ENCODE measurements around the gene TLN1.
A peak's percentile ranks its signal among the peaks of the same experiment; 100 is the strongest.

TLN1 gene

DNA sequence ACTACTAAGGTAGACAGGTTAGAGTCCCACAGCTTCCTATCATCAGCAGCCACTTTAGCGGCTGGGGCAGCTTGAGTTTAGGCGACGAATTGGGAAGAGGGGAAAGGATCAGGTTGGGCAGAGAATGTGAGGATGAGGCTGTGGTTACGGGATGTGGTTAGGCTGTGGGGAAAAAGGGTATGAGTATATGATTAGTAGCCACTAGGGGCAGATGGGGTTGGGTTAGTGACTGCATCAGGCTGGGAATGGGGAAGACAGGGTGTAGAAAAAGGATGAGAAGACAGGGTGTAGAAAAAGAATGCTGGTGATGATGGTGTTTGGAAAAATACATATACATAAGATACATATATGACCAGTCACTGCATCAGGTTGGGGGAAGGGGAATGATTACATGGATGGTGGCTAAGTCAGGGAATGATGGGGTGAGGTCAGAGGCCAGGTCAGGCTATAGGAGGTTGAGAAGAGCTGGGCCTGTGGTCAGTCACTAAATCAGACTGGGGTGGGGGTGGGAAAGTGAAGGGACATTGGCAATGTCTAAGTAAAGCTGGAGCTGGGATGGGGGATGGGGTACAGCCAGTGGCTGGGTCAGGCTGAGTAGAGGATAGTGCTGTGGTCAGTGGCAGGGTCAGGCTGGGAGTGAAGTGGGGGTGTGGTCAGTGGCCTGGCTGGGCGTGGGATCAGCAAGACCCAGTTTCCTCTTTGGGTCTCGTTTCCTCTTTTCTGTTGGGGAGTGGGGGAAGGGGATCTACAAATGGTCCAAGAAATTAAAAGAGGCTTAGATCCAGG is 2.1 kb downstream of the TLN1 start:
- no peak for DNase-seq (ENCODE audit: low read depth in 3 of 3)

DNA sequence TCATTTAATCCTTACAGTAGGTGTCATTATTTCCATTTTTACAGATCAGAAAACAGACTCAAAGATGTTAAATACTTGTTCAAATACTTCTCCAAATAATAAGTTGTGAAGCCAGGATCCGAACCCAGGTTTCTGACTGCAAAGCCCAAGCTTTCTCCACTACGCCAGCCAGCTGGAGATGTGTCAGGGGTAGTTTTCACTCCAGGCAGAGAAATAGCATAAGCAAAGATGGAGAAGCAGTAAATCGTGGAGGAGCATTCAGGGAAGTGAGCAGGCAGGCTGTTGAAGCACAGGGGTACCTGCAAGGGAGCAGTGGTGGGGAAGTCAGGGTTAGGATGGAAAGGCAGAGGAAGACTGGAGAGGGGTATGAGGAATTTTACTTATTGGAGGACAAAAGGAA is 2.9 kb downstream of the TLN1 start:
- no peak for DNase-seq (ENCODE audit: low read depth in 3 of 3)

DNA sequence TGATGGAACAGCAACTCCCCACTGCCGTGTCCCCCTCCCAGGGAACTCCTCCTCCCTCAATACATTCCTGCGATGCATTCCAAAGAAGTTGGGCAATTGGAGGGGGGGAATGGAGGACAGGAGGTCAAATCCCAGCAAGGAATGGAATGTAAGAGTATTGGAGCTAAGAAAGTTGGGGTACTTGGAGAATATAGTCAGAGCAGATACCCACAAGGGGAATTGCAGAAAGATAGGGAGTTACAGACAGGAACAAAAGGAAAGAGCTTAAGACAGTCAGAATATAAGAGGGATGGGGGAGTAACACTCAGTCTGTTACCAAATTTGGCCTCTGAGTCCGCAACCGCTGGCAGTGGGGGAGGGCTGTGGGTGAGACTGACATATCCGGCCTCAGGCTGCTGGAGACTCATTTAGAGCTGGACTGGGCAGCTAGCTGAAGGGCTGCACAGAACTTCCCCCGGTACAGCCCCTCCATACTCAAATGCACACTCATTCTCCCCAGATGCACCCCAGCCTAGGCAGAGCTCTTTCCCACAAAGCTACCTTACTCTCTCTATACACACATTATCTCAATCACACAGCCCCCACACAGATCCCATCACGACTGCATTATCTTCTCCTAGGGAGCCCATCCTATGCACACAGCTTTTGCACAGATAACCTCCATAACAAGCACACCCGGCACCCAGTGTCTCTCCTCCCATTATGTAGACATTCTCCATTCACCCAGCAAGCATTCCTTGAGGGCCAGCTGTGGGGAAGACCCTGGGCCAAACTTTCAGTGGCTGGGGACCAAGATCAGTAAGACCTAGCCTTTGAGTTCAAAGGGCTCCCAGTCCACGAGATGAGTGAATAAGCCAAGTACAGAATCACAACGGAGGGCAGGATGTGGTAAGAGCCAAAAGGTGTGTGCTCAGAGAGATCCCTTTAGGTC is 3.7 kb downstream of the TLN1 start:
- peak in 1 of 3 experiments; percentile 47 for DNase-seq (ENCODE audit: low read depth in 3 of 3)

DNA sequence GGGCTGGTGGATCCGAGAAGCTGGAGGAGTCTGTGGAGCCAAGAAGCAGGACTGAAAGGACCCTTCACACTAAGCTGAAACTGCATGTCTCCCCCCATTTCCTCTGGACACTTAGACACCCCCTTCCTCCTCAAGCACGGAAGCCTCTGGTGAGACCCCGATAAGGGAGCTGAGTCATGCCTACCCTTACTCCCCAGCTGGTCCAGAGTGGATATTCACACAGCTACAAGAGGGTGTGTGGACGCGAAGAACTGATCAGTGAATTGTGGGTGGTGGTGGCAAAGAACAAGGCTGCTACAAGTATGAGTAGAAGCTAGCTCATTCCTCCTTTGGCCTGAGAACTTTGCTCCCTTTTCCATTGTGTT is 4.3 kb downstream of the TLN1 start:
- no peak for DNase-seq (ENCODE audit: low read depth in 3 of 3)

DNA sequence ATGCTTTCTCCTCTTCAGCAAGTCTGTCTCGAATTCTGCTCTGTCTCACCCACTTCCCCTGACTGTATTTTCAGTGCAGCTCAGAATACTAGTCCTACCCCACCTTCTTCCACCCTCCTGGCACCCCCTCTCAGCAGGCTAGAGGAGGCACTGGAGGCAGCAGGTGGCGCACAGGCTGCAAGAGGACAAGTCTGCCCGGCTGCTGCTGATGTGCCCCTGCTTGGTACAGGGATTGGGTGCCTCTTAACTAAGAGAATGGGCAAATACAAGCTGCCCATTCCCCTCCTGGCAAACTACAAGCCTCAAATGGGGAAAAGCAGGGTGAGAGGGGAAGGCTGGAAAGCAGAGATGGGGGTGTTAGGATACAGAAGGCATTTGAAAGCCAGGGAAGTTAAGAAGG is 5.1 kb downstream of the TLN1 start:
- no peak for DNase-seq (ENCODE audit: low read depth in 3 of 3)

DNA sequence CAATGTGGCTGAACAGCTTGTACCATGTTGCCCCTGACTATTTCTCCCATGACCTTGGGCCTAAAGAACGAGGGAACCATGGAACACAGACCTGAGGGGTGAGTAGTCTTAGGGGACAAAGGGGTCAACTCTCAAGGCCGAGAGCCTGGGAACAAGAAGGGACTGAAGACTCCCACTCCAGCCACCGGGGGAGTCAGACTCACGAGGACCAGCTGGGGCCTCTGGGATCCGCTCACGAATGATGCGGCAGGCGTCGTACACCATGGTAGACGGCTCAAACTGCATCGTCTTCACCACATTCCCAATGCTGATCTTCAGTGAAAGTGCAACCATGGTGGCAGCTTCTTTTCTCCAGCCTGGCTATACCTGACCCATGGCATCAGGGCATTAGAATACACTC is 6.6 kb downstream of the TLN1 start:
- no peak for DNase-seq (ENCODE audit: low read depth in 3 of 3)

DNA sequence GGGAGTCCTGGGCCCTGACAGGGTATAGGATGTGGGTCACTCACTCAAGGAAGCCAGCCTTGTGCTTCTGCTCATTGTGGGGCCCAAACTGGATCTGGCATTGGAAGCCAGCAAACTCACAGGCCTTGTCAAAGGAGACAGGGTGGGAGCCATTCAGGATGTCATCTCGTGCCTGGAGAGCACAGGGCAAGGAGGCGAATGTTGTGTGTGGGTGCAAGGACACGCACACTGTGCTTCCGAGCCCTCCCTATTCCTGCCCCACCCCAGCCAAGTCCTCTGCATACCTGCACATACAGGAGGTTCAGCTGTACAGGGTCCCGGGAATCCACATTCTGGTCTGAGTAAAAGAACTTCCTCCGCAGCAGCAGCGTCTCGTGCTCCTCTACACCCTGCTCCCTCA is 8.1 kb downstream of the TLN1 start:
- no peak for DNase-seq (ENCODE audit: low read depth in 3 of 3)

DNA sequence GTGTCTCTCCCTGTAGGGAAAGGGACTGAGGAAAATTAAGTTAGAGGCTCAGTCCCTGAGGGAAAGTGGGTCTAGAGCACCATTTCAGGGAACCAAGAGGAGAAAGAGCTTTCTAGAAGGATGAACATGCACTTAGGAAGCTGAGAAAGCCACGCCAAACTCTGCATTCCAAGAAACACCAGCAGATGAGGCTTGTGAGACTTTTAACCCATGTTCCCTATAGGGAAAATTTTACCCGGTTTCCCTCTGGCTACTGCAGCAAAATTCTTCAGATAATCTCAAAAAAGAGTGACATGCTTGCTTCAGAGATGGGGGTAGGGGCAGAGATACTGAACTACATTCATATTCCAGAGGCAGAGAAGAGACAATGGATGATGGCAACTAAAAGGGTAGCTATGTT is 8.6 kb downstream of the TLN1 start:
- no peak for DNase-seq (ENCODE audit: low read depth in 3 of 3)

DNA sequence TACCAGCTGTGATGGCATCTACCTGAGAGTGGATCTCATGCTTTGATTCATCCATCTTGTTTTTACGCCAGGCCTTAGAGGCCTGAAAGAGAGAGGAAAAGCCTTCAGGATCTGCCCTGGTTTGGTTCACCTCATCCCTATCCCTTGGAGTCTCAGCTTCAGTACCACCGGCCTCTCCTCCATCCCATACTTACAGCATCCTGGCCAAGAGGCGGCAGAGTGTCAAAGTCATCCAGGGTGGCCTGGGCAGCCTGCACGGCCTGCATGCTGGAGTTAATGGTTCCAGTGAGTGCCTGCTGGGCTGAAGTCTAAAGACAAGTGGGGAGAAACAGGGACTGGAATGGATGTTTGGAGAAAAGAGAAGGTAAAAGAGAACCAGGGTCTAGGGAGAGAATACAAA is 12.4 kb downstream of the TLN1 start:
- DNase-seq (ENCODE audit: low read depth in 3 of 3), result no peak

DNA sequence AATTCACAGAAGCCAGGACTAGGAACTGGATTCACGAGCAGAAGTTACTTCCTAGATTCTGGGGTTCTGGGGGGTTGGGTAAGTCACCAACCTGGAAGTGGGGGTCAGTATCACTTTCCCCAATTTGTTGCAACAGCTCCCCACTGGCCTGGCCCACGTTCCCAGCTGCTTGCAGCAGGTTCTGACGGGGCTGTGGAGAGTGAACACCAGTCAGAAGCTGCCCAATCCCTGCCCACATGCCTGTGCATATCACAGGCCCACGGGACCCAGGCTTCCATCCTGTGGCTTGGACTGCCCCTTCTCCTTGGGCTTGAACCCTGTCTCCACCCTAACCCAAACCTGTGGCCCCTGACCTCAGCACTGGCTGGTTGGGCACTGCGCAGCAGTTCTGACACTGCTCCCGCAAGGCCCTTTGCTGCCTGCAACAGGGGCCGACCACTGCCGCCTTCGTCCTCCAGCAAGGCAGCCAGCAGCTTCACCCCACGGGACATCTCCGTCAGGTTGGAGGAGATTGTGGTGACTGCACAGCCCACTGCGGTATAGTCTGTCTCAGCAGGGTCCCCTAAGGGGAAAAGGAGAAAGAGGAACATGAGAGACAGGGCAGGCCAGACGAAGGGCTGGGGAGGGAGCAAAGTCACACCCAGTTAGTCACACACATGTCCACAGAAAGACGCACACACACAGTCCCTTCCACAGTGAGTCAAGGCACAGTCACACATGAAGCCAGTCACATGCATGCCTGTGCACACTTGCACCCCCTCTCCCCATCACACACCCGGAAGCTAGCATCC is 13.1 kb downstream of the TLN1 start:
- DNase-seq (ENCODE audit: low read depth in 3 of 3), result no peak

DNA sequence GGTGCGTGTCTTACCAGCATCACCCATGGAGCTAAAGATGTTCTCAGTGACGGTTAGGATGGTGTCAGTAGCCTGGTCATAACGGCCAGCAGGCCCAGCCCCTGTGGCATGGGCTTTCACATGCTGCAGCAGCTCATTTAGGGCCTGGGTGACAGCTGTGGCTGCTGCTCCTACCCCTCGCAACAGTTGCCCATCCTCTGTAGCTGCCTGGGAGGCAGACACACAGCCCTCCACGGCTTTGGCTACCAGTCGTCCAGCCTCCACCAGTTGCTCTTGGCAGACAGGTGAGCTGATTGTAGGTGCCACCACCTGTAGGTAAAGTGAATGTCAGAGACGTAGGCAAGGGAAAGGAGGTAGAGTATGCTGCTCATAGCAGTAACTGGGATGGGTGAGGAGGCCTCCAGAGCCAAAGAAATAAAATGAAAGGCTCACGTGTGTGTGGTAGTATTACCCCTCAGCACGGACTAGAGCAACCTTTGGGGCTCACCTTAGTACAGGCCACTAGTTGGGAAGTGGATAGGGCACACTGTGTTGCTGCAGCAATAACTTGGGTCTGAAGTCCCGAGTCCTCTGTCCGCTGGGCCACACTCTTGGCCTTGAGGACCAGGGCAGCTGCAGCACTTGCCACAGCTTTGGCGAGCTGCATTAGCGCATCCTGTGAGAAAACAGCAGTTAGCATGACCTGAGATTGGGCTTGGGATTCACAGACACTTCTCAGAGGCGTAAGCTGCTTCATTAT is 14.7 kb downstream of the TLN1 start:
- no peak for DNase-seq (ENCODE audit: low read depth in 3 of 3)

DNA sequence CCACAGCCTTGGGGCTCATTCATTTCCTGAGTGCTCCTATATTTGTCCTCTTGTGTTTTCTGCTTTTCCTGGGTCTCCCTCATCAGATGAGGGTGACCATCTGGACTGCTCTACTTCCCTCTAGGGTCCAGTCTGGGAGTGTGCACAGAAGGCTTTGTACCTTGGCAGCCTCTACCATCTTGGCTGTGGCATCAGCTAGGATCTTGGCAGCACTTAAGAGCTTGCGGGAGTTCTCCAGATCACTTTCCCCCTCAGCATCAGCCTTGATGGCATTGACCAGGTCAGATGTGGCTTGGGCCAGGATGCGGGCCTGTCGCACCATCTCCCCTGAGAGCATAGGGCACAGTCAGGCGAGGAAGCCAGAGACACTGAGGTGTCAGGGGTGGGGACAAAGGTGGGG is 15.8 kb downstream of the TLN1 start:
- no peak for DNase-seq (ENCODE audit: low read depth in 3 of 3)

DNA sequence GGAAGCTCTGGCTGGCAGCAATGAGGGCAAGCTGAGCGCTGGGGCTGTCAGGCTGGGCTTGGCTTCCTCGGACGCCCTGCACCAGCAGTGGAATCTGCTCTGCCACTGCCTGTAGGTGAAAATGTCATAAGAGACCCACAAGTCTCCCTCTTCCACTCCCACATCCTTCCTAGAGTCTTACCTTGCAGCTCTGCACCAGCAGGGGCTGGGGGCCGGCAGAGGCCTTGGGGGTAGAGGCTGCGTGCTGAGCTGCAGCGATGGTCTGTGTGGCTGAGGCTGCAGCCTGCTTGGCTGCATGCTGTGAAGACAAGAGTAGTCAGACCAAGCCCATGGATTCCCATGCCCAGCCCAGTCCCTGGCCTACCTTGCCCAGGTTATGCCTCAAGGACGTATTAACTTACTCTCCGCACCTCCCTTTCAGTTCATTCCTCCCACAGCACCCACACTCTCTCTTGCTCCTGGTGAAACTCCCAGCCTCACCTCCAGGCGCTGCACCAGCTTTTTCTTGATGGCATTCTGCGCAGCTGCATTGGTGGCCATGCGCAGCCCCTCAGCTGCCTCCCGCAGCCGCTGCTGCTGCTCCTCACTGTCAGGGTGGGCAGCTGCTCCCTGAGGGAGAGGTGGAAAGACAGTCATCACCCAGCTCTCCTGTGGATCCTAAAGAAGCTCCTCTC is 17.3 kb downstream of the TLN1 start:
- no peak for DNase-seq (ENCODE audit: low read depth in 3 of 3)

DNA sequence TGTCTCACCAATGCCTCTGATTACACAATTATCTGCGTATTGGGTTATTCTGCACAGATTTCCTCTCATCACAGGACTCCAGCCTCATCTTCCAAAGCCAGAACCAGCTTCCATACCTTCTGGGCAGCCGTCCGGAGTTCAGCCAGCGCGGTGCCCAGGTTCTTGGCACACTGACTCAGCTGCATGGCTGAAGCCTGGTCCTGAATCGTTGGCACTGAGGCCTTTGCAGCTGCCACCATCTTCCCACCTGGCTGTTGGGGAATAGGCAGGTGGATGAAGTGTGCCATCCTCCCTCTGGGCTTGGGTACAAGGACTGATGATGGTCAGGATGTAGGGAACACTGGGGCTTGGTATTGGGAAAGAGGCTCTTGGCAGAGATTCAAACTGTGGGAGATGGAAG is 17.9 kb downstream of the TLN1 start:
- no peak for DNase-seq (ENCODE audit: low read depth in 3 of 3)

DNA sequence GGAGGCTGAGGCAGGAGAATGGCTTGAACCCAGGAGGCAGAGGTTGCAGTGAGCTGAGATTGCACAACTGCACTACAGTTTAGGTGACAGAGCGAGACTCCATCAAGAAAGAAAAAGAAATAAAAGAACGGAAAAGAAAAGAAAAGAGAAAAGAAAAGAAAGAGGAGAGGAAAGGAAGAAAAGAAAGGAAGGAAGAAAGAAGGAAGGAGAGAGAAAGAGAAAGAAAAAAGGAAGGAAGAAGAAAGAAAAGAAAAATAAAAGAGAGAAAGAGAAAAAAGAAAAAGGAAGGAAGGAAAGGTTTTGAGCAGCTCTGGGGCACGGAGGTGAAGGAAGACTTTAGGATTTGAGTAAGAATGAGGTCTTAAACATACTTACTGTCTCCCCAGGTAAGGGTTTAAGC is 18.4 kb downstream of the TLN1 start:
- no peak for DNase-seq (ENCODE audit: low read depth in 3 of 3)

DNA sequence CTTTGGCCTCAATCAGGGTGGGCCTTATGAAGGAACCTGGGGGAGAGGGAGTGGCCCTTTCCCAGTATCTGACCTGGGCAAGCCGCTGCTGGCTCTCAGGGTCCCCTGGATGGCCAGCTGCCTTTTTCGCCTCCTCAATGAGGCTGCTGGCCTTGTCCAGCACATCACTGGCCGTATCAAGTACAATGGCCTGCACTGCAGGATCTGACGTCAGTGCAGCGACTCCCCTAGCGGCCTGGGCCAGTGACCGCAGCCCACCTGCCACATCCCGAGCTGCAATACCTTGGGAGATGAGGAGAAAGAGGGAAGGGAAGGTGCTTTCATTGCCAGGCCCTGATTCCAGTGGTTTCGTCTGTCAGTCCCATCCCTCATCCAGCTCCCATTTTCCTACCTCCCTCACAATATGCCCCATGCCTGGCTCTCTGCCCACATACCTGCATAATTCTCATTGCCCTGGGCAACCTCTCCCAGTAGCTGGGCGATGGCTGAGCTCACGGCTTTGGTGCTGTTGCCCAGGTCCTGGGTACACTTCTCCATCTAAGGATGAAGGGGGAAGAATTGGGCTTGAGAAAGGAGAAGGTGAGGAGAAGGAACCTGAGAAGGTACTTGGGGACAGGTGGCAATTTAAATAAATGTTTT is 19.1 kb downstream of the TLN1 start:
- no peak for DNase-seq (ENCODE audit: low read depth in 3 of 3)

DNA sequence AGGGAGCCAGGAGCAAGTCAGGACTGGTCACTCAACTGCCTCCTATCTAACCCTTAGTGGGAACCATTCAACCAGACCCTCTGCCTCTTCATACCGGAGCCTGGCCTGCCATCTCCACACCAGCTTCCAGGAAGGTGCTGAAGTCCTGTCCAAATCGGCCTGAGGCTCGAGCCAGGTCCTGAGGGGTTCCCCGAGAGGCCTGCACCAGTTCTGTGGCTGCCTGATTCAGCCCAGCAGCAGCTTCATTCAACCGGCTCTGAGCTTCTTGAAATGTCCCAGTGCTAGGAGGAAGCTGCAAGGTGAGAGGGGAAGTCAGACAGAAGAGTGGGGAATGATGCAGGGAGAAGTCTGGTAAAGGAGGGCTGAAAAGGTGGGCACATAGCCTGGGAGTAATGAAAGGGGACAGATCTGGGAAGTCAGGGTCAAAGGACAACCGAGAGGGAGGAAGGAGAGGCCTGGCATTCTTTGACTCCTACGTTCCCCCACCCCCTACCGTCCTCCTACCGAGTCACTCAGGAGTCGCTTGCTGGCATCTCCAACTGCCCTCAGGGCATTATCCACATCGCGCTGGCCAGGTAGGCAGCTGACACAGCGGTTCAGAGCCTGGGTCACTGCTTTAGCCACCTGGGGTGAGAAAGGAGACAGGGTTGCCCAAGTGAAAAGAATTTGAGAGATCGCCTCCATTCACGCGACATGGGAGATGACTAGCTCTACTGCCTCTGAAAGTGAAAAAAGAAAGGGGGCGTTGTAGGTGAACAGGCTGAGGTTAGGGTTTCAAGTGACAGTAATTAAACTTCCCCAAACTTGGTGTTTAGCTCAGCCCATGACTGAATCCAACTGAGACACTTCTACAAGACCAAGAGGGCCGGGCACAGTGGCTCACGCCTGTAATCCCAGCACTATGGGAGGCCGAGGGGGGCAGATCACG is 20.2 kb downstream of the TLN1 start:
- no peak for DNase-seq (ENCODE audit: low read depth in 3 of 3)

DNA sequence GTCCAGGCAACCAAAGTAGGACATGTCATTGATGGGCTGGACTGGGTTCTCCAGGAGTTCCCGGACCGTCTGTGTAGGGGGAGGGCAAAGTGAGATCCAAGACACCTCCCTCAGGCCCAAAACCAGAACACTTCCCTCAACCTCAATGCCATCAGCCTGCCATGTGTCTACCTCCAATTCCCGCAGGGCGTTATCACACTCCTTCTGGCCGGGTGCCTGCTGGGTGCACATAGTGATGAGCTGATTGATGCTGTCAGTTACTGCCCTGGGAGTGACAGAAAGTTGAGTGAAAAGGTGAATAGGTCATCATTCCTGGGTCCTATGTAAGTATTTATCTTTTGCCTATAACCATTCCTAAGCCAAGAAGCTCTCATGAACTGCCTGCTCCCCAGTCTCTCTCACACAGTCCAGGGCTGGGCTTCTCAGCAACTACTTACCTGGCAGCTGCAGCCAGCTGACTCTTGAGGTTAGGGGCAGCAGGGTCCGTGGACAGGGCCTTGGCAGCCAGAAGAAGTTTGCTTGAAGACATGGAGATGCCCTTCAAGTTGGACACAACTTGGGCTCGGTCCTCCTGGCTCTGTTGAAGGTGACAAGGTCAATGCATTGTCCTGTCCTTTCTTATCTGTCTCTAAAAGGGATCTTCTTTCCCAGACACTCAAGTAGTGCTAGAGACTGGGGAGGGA is 21.0 kb downstream of the TLN1 start:
- no peak for DNase-seq (ENCODE audit: low read depth in 3 of 3)

DNA sequence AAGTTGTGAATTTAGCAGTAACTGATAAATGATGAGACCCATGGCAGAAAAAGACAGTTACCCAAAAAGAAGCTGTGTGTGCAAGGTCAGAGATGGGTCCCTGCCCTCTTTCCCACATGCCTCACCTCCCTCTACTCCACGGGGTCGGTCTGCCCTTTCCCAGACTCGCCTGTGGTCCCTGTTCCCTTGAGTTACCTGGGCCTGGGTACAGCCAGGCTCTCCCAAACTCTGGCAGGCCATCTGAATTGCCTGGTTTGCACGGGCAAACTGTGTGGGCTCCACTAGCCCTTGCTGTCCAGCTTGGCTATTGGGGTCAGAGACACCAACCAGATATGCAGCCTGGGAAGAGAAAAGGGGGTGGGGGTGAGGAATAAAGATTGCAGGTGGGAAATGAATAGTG is 23.8 kb downstream of the TLN1 start:
- no peak for DNase-seq (ENCODE audit: low read depth in 3 of 3)

Measured in stimulated activated CD4-positive, alpha-beta T cell treated with anti-CD3 and anti-CD28 coated beads, TNF-alpha, amount 100 ng/mL, for 24 hours (primary cell).